ENCODE data around the gene ALS2CL. TPM values are rescaled to one million over a fixed set of nuclear protein-coding genes. Genes with fewer than 3 reads are reported as not detected.

The ALS2CL gene
- total RNA-seq, 1 experiment from 2014 or later, result 16.4 TPM

DNA sequence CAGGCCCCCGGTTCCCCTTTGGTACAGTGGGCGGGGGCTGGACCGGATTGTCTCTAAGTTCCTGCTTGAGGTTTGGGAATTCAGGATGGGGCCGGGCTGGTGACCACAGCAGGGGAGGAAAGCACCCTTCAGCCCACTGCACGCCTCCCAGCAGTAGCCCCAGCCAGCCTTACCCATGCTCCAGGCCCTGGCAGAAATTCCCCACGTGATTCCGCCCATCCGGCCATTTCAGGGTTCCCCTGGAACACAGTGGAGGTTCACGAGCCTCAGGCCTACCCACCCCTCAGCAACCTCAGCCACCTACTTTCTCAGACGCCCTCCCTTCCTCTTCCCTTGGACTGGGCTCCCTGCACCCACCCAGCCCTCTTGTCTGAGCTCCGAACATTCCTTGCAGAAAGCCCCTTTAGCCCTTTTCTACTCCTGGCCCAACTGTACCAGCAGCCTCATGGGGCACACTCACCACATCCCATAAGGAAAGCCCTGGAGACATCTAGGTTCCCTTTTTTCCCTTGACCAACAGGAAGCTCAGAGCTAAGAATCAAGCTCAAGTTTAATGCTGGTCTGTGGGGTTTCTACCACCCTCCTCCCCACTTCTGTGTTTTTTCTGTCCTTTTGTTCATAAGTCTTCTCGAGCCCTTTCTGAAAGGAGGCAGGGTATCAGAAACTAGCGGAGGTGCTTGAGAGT is 11.5 kb downstream of the ALS2CL start:
- ATAC-seq, result no peak
- Histone ChIP-seq H3K9me3 (ENCODE audit: control insufficient read depth in 1 of 2, insufficient read depth in 1 of 2, low read depth in 1 of 2, low read length in 2 of 2) (no peaks in the 10 kb centered on the region), H3K4me1 (ENCODE audit: control insufficient read depth in 1 of 2, insufficient read depth in 2 of 2, low read length in 2 of 2) (no peaks in the 10 kb centered on the region), H3K36me3 (ENCODE audit: control insufficient read depth in 1 of 2, insufficient read depth in 2 of 2, low read length in 2 of 2) (no peaks in the 10 kb centered on the region), H4K20me1 (ENCODE audit: insufficient read depth) (no peaks in the 10 kb centered on the region), H3K9ac (ENCODE audit: low read length) (no peak overlapping the region), H3K27ac (ENCODE audit: low read depth, low read length) (no peak overlapping the region), H3K79me2 (ENCODE audit: insufficient read depth, low read length) (no peaks in the 10 kb centered on the region), H3K4me3 (replicated peaks in 1 of 2; ENCODE audit: low read depth in 1 of 2, low read length in 2 of 2) (no peak overlapping the region), H3K27me3 (ENCODE audit: insufficient read depth, low read length) (no peaks in the 10 kb centered on the region), H3K4me2 (ENCODE audit: low read length) (no peak overlapping the region), H2AFZ (ENCODE audit: low read depth, low read length, poor library complexity, severe bottlenecking) (no peak overlapping the region), H3K9me2 (ENCODE audit: insufficient read depth) (no peaks in the 10 kb centered on the region)
- POLR2A ChIA-PET, result no interaction called here
- intact Hi-C loops (cut with micrococcal nuclease), result no loop called here
- CTCF ChIA-PET, result no interaction called here
- TF ChIP-seq EGR1 (IDR thresholded peaks at IDR 0.05; ENCODE audit: low read depth), result no peak
- no peak for TF ChIP-seq FOSL1 (IDR thresholded peaks at IDR 0.05; ENCODE audit: low read depth)
- TF ChIP-seq ZFX (IDR thresholded peaks at IDR 0.05), result no peak
- no peak for DNase-seq (ENCODE audit: low read depth, low spot score)
- BruUV-seq (replicated peaks), result no TSS peak
- RAD21 ChIA-PET (ENCODE audit: low non-redundant PET in 1 of 2, low total read pairs in 2 of 2, uncharacterized antibody in 2 of 2, unreplicated experiment in 2 of 2), result no interaction called here

- DNase-seq (ENCODE audit: low read depth, low spot score) (no peak), ATAC-seq (no peak)
- Histone ChIP-seq H3K9me2 (ENCODE audit: insufficient read depth) (no peaks in the 10 kb centered on the region), H3K79me2 (ENCODE audit: insufficient read depth, low read length) (no peaks in the 10 kb centered on the region), H3K27ac (ENCODE audit: low read depth, low read length) (no peak overlapping the region), H3K4me1 (ENCODE audit: control insufficient read depth in 1 of 2, insufficient read depth in 2 of 2, low read length in 2 of 2) (no peaks in the 10 kb centered on the region), H3K27me3 (ENCODE audit: insufficient read depth, low read length) (no peaks in the 10 kb centered on the region), H2AFZ (ENCODE audit: low read depth, low read length, poor library complexity, severe bottlenecking) (no peak overlapping the region), H3K9ac (ENCODE audit: low read length) (no peak overlapping the region), H3K4me3 (replicated peaks in 1 of 2; ENCODE audit: low read depth in 1 of 2, low read length in 2 of 2) (no peak overlapping the region), H3K9me3 (ENCODE audit: control insufficient read depth in 1 of 2, insufficient read depth in 1 of 2, low read depth in 1 of 2, low read length in 2 of 2) (no peaks in the 10 kb centered on the region), H4K20me1 (ENCODE audit: insufficient read depth) (no peaks in the 10 kb centered on the region), H3K4me2 (ENCODE audit: low read length) (no peak overlapping the region), H3K36me3 (ENCODE audit: control insufficient read depth in 1 of 2, insufficient read depth in 2 of 2, low read length in 2 of 2) (no peaks in the 10 kb centered on the region)
- ChIA-PET POLR2A (no interaction called here), RAD21 (ENCODE audit: low non-redundant PET in 1 of 2, low total read pairs in 2 of 2, uncharacterized antibody in 2 of 2, unreplicated experiment in 2 of 2) (no interaction called here), CTCF (no interaction called here)
- intact Hi-C loops (cut with micrococcal nuclease), result no loop called here
- TF ChIP-seq POLR2A (IDR thresholded peaks at IDR 0.05; ENCODE audit: borderline replicate concordance, extremely low read depth, insufficient read depth, insufficient read length) (no peak), MAX (IDR thresholded peaks at IDR 0.05) (no peak), EZH2 (IDR thresholded peaks at IDR 0.05) (no peak), EGR1 (IDR thresholded peaks at IDR 0.05; ENCODE audit: low read depth) (no peak), POLR2AphosphoS5 (IDR thresholded peaks at IDR 0.05; ENCODE audit: low read depth, low read length) (no peak), RAD21 (IDR thresholded peaks at IDR 0.05; ENCODE audit: low read depth) (no peak), SRF (IDR thresholded peaks at IDR 0.05; ENCODE audit: low read depth) (no peak), FOSL1 (IDR thresholded peaks at IDR 0.05; ENCODE audit: low read depth) (no peak)
- TF ChIP-seq, protein P1, sequence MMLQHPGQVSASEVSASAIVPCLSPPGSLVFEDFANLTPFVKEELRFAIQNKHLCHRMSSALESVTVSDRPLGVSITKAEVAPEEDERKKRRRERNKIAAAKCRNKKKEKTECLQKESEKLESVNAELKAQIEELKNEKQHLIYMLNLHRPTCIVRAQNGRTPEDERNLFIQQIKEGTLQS (IDR thresholded peaks at IDR 0.05), result no peak
- TF ChIP-seq, protein P2, sequence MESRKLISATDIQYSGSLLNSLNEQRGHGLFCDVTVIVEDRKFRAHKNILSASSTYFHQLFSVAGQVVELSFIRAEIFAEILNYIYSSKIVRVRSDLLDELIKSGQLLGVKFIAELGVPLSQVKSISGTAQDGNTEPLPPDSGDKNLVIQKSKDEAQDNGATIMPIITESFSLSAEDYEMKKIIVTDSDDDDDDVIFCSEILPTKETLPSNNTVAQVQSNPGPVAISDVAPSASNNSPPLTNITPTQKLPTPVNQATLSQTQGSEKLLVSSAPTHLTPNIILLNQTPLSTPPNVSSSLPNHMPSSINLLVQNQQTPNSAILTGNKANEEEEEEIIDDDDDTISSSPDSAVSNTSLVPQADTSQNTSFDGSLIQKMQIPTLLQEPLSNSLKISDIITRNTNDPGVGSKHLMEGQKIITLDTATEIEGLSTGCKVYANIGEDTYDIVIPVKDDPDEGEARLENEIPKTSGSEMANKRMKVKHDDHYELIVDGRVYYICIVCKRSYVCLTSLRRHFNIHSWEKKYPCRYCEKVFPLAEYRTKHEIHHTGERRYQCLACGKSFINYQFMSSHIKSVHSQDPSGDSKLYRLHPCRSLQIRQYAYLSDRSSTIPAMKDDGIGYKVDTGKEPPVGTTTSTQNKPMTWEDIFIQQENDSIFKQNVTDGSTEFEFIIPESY (IDR thresholded peaks at IDR 0.05; ENCODE audit: extremely low read depth, insufficient replicate concordance, low read length), result no peak
- BruUV-seq (replicated peaks), result no TSS peak
Measured at GRCh38 chr3:46681387-46681786, 12.1 kb downstream of the ALS2CL start.

Measured in HCT116 (cell line).